HUES64 (cell line): ENCODE measurements around the gene COL15A1.

Source experiments
- H3K27ac ChIP-seq: 2 replicates; pipeline ENCODE4 v1.7.0; 2013; ENCODE audit warnings: low read depth, low read length, inconsistent platforms
- H3K27me3 ChIP-seq: 2 replicates; pipeline ENCODE4 v1.6.1; 2013; ENCODE audit warnings: mild to moderate bottlenecking, low read length; ENCODE audit not compliant: insufficient read depth
- H3K36me3 ChIP-seq: 2 replicates; pipeline ENCODE4 v1.6.1; 2013; ENCODE audit warnings: mild to moderate bottlenecking, low read length; ENCODE audit not compliant: insufficient read depth
- H3K4me1 ChIP-seq: 2 replicates; pipeline ENCODE4 v1.6.1; 2013; ENCODE audit warnings: mild to moderate bottlenecking, low read length, moderate library complexity; ENCODE audit not compliant: insufficient read depth
- H3K4me3 ChIP-seq: 2 replicates; pipeline ENCODE4 v1.5.1; 2013; ENCODE audit warnings: mild to moderate bottlenecking, low read length, moderate library complexity
- H3K9ac ChIP-seq: 2 replicates; pipeline ENCODE4 v1.6.1; 2013; ENCODE audit warnings: mild to moderate bottlenecking, low read depth, low read length
- H3K9me3 ChIP-seq: 2 replicates; pipeline ENCODE4 v1.6.1; 2013; ENCODE audit warnings: low read depth, low read length; ENCODE audit not compliant: insufficient read depth
- WGBS: fragments of 150-250, 120-280 bp; methylation state at CpG from one replicate; pipeline ENCODE4 v1.1.7; 2013; ENCODE audit warnings: missing lambda C conversion rate; 5-methylcytosine and 5-hydroxymethylcytosine counted together

The COL15A1 gene

DNA sequence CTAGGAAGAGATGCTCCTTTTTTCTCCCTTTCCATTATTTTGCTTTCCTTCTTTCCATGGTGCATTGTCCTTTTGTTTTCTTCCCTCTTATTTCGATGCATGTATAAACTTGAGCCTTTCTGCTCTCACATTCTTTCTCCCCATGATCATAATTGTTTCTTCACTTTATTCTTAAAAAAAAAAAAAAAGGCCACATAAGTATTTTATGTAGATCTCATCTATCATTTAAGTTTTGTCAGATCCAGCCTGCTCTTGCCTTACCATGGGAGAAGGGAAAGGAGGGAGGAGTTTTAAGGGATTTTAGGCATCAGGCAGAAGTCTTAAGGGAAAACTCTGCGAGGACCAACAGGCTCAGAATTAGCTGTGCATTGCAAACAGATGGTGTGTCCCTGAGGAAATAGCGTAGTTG lies 172.3 kb downstream of the COL15A1 start:
- Histone ChIP-seq H3K36me3 (no peaks in the 10 kb centered on the region), H3K27me3 (no peaks in the 10 kb centered on the region), H3K4me3 (no peak overlapping the region), H3K9ac (no peak overlapping the region), H3K27ac (no peak overlapping the region), H3K4me1 (peaks cover 50% of the 10 kb centered on the region), H3K9me3 (no peaks in the 10 kb centered on the region)
- WGBS, result 82% methylated on average over 3 of the region's 3 CpGs

DNA sequence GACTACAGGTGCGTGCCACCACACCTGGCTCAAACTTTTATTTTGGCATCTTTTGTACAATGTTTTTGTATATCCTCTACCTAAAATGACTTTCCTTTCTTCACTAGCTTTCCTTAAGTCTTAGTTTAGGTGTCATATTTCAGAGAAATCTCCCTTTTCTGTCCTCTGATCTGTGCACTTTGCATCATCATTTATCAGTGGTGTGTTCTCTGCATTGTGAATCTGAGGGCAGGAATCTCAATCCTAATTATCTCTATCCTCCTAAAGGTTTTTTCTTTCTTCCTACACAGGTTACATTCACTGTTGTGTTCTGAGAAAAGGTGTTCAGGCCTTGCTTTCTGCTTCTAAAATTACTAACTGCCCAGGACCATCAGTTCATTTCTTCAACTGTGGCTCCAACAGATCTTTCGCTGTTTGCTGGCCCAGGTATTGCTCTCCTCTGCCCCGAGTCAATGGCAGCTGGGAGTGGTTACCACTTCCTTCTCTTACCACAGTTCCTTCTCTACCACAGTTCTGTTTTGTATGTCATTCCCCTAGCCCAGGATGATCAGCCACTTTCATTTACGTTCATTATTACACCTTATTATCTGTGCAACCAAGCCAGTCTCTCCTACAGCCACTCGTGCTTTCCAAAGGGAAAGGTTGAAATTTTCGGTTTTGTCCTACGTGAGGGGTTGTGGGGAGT lies 175.2 kb downstream of the COL15A1 start:
- no peaks in the 10 kb centered on the region for H3K9me3 ChIP-seq
- H3K27ac ChIP-seq, result no peak overlapping the region
- peaks cover 30% of the 10 kb centered on the region for H3K4me1 ChIP-seq
- WGBS, result 96% methylated on average over 7 of the region's 7 CpGs
- no peaks in the 10 kb centered on the region for H3K36me3 ChIP-seq
- H3K4me3 ChIP-seq, result no peak overlapping the region
- H3K9ac ChIP-seq, result no peak overlapping the region
- no peaks in the 10 kb centered on the region for H3K27me3 ChIP-seq

- Histone ChIP-seq H3K4me3 (no peak overlapping the region), H3K27me3 (no peaks in the 10 kb centered on the region), H3K36me3 (no peaks in the 10 kb centered on the region), H3K9me3 (no peaks in the 10 kb centered on the region), H3K9ac (no peak overlapping the region), H3K4me1 (peaks cover 18% of the 10 kb centered on the region), H3K27ac (no peak overlapping the region)
Measured at GRCh38 chr9:99119976-99120655, 176.4 kb downstream of the COL15A1 start.
